Astrocyte (in vitro differentiated cells and primary cell): ENCODE measurements around the gene LAMA1. TPM values are rescaled to one million over a fixed set of nuclear protein-coding genes. Genes with fewer than 3 reads are reported as not detected.
A peak's percentile ranks its signal among the peaks of the same experiment; 100 is the strongest.

Experiments
- DNase-seq: peaks from one replicate; pipeline ENCODE4 v3.0.0-alpha.2; 2010; ENCODE audit warnings: low read depth
- FAIRE-seq: peaks from 2 replicates; lab custom pipeline; 2011; peaks lifted over from hg19 to GRCh38; lab: Jason Lieb, UNC
- H2AFZ ChIP-seq: 2 replicates; pipeline ENCODE4 v1.6.0; 2012; ENCODE audit warnings: low read depth, low read length, inconsistent platforms
- H3K27ac ChIP-seq: 2 replicates; pipeline ENCODE4 v1.5.1; 2011; ENCODE audit warnings: low read depth, low read length, inconsistent platforms
- H3K27me3 ChIP-seq: 2 replicates; pipeline ENCODE4 v1.6.0; 2011; ENCODE audit warnings: low read length, inconsistent platforms; ENCODE audit not compliant: insufficient read depth
- H3K36me3 ChIP-seq: 2 replicates; pipeline ENCODE4 v1.5.1; 2011; ENCODE audit warnings: low read length, inconsistent platforms; ENCODE audit not compliant: insufficient read depth
- H3K4me1 ChIP-seq: 2 replicates; pipeline ENCODE4 v1.5.1; 2011; ENCODE audit warnings: low read length, inconsistent platforms; ENCODE audit not compliant: insufficient read depth
- H3K4me2 ChIP-seq: 2 replicates; pipeline ENCODE4 v1.6.0; 2012; ENCODE audit warnings: low read length, inconsistent platforms
- H3K4me3 ChIP-seq: 2 replicates; pipeline ENCODE4 v1.5.1; 2011; ENCODE audit warnings: low read depth, mild to moderate bottlenecking, low read length, inconsistent platforms; ENCODE audit not compliant: insufficient read depth
- H3K79me2 ChIP-seq: 2 replicates; pipeline ENCODE4 v1.6.0; 2012; ENCODE audit warnings: mild to moderate bottlenecking, low read length, inconsistent platforms; ENCODE audit not compliant: insufficient read depth
- H3K9ac ChIP-seq: 2 replicates; pipeline ENCODE4 v1.6.0; 2012; ENCODE audit warnings: mild to moderate bottlenecking, low read length, inconsistent platforms
- H3K9me3 ChIP-seq: 2 replicates; pipeline ENCODE4 v1.5.1; 2012; ENCODE audit warnings: low read depth, mild to moderate bottlenecking, low read length, inconsistent platforms; ENCODE audit not compliant: insufficient read depth
- H4K20me1 ChIP-seq: 2 replicates; pipeline ENCODE4 v1.6.0; 2012; ENCODE audit warnings: low read length, inconsistent platforms; ENCODE audit not compliant: insufficient read depth
- H3K27ac Mint-ChIP-seq: one replicate; pipeline ENCODE4 v1.8.0; 2021; ENCODE audit warnings: mild to moderate bottlenecking, mixed read lengths; ENCODE audit not compliant: unreplicated experiment
- H3K27me3 Mint-ChIP-seq: one replicate; pipeline ENCODE4 v1.8.0; 2021; ENCODE audit warnings: low read depth, mixed read lengths; ENCODE audit not compliant: unreplicated experiment
- H3K36me3 Mint-ChIP-seq: one replicate; pipeline ENCODE4 v1.8.0; 2021; ENCODE audit warnings: low read depth, mixed read lengths; ENCODE audit not compliant: unreplicated experiment
- H3K4me1 Mint-ChIP-seq: one replicate; pipeline ENCODE4 v1.8.0; 2021; ENCODE audit warnings: low read depth, mixed read lengths; ENCODE audit not compliant: unreplicated experiment
- H3K4me3 Mint-ChIP-seq: one replicate; pipeline ENCODE4 v1.8.0; 2021; ENCODE audit warnings: mild to moderate bottlenecking, moderate library complexity, mixed read lengths; ENCODE audit not compliant: unreplicated experiment
- H3K9me3 Mint-ChIP-seq: one replicate; pipeline ENCODE4 v1.8.0; 2021; ENCODE audit warnings: mild to moderate bottlenecking, mixed read lengths; ENCODE audit not compliant: unreplicated experiment
- CTCF ChIP-seq: IDR thresholded peaks from 2 replicates; pipeline ENCODE4 v1.5.1; 2011; ENCODE audit warnings: low read depth, mild to moderate bottlenecking, inconsistent platforms, low read length, moderate library complexity; ENCODE audit not compliant: insufficient read depth
- EZH2 ChIP-seq: IDR thresholded peaks from 2 replicates; pipeline ENCODE4 v1.6.1; 2012; ENCODE audit warnings: mild to moderate bottlenecking, low read length, inconsistent platforms; ENCODE audit not compliant: insufficient read depth
- total RNA-seq: library from RNA; stranded (reverse); gene quantifications from 2 replicates; pipeline ENCODE4 v1.2.1, GENCODE V29; 2021

LAMA1 gene
- total RNA-seq, 1 donor from 2014 or later = 17.4 TPM

GRCh38 chr18:6960656-6961055 lies 156.9 kb downstream of the LAMA1 start:
- no peaks in the 10 kb centered on the region for H4K20me1 ChIP-seq
- no peaks in the 10 kb centered on the region for H3K79me2 ChIP-seq
- peak overlapping the region; percentile 98 for H3K27ac Mint-ChIP-seq
- H3K9me3 ChIP-seq = no peaks in the 10 kb centered on the region
- H3K4me3 Mint-ChIP-seq = no peak overlapping the region
- FAIRE-seq (peak; percentile 34), DNase-seq (peak; percentile 50)
- H3K36me3 Mint-ChIP-seq = peaks cover 4% of the 10 kb centered on the region
- peaks cover 40% of the 10 kb centered on the region for H3K4me1 Mint-ChIP-seq
- no peaks in the 10 kb centered on the region for H3K27me3 Mint-ChIP-seq
- H3K4me2 ChIP-seq = peak overlapping the region; percentile 15
- H3K27ac ChIP-seq = no peak overlapping the region
- H3K36me3 ChIP-seq = no peaks in the 10 kb centered on the region
- no peak overlapping the region for H3K4me3 ChIP-seq
- H2AFZ ChIP-seq = no peak overlapping the region
- H3K4me1 ChIP-seq = peaks cover 4% of the 10 kb centered on the region
- no peaks in the 10 kb centered on the region for H3K9me3 Mint-ChIP-seq
- H3K9ac ChIP-seq = no peak overlapping the region
- H3K27me3 ChIP-seq = no peaks in the 10 kb centered on the region
- TF ChIP-seq EZH2 = no peak
- TF ChIP-seq CTCF = no peak

GRCh38 chr18:6960124-6960523 lies 157.5 kb downstream of the LAMA1 start:
- H3K79me2 ChIP-seq = no peaks in the 10 kb centered on the region
- FAIRE-seq (no peak), DNase-seq (no peak)
- H3K4me1 ChIP-seq = peaks cover 4% of the 10 kb centered on the region
- no peaks in the 10 kb centered on the region for H3K9me3 Mint-ChIP-seq
- H3K4me2 ChIP-seq = no peak overlapping the region
- no peaks in the 10 kb centered on the region for H3K27me3 Mint-ChIP-seq
- no peaks in the 10 kb centered on the region for H3K36me3 ChIP-seq
- no peaks in the 10 kb centered on the region for H3K9me3 ChIP-seq
- H3K4me3 ChIP-seq = no peak overlapping the region
- no peaks in the 10 kb centered on the region for H4K20me1 ChIP-seq
- H3K4me1 Mint-ChIP-seq = peaks cover 37% of the 10 kb centered on the region
- no peaks in the 10 kb centered on the region for H3K27me3 ChIP-seq
- no peak overlapping the region for H3K27ac ChIP-seq
- H3K36me3 Mint-ChIP-seq = peaks cover 8% of the 10 kb centered on the region
- no peak overlapping the region for H3K4me3 Mint-ChIP-seq
- peak overlapping the region; percentile 1 for H3K27ac Mint-ChIP-seq
- TF ChIP-seq CTCF (no peak), EZH2 (no peak)
- no peak overlapping the region for H3K9ac ChIP-seq
- H2AFZ ChIP-seq = no peak overlapping the region

DNA sequence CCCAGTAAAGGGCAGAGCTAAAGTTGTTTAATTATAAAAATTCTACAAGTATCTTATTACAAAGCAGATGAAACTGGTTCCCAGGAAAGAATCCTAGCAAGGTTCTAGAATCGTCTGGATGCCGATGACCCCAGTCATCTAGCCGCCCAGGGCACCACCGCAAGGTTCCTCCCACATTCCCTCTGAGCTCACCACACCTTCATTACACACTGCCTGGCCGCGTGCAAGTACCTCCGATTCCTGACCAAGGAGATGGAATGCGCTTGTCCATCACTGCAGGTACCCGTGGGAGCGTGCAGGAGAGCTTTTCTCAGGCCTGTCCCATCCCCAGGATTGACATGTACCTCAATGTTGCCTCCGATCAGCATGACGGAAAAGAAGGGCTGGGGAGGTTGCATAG lies 158.5 kb downstream of the LAMA1 start:
- H3K27ac Mint-ChIP-seq = peak overlapping the region; percentile 80
- Histone ChIP-seq H3K36me3 (no peaks in the 10 kb centered on the region), H3K4me2 (no peak overlapping the region), H3K27ac (no peak overlapping the region), H3K79me2 (no peaks in the 10 kb centered on the region), H3K9ac (no peak overlapping the region), H3K27me3 (no peaks in the 10 kb centered on the region), H2AFZ (no peak overlapping the region), H3K4me3 (no peak overlapping the region), H3K9me3 (no peaks in the 10 kb centered on the region), H3K4me1 (peaks cover 4% of the 10 kb centered on the region), H4K20me1 (no peaks in the 10 kb centered on the region)
- TF ChIP-seq CTCF (no peak), EZH2 (no peak)
- peaks cover 2% of the 10 kb centered on the region for H3K27me3 Mint-ChIP-seq
- DNase-seq = no peak
- peaks cover 9% of the 10 kb centered on the region for H3K36me3 Mint-ChIP-seq
- peak overlapping the region; percentile 23 for H3K4me3 Mint-ChIP-seq
- no peaks in the 10 kb centered on the region for H3K9me3 Mint-ChIP-seq
- H3K4me1 Mint-ChIP-seq = peaks cover 37% of the 10 kb centered on the region
- no peak for FAIRE-seq
